HT1080 (cell line): ENCODE results near the gene HNRNPA3. TPM values are rescaled to one million over a fixed set of nuclear protein-coding genes. Genes with fewer than 3 reads are reported as not detected.
"Not testable (repeated sequence)": the region's sequence is repeated elsewhere in the genome, so short reads cannot be mapped to it uniquely, and the experiment has no call there.

Source experiments
- DNase-seq: peaks from one replicate; pipeline ENCODE4 v3.0.0-alpha.2; 2015; ENCODE audit warnings: low read depth
- total RNA-seq: library from RNA; depleted of rRNA; stranded (reverse); fragments of >200 nt; shearing (Covaris generic); gene quantifications from 2 replicates; pipeline ENCODE4 v1.2.3, GENCODE V29; 2014

The HNRNPA3 gene
- total RNA-seq, 1 experiment from 2014 or later, result 44.1 TPM

- no peak for DNase-seq
Measured at GRCh38 chr2:177188482-177189469, 23.8 kb upstream of the HNRNPA3 start.

DNA sequence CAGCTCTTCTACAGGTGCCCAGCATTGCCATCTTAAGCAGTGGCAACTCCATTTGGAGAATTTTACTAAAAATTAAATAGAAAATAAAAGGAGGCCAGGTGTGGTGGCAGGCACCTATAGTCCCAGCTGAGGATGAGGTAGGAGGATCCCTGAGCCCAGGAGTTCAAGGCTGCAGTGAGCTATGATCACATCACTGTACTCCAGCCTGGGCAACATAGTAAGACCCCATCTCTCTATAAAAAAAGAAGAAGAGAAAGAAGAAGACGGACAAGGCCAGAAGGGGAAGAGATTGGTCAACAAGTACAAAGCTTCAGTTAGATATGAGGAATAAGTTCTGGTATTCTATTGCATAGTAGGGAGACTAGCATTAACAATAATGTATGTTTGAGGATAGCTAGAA lies 21.7 kb upstream of the HNRNPA3 start:
- no peak for DNase-seq

- DNase-seq, result no peak
Measured at GRCh38 chr2:177192788-177193187, 19.8 kb upstream of the HNRNPA3 start.

- DNase-seq, result no peak
Measured at GRCh38 chr2:177193240-177193639, 19.4 kb upstream of the HNRNPA3 start.

DNA sequence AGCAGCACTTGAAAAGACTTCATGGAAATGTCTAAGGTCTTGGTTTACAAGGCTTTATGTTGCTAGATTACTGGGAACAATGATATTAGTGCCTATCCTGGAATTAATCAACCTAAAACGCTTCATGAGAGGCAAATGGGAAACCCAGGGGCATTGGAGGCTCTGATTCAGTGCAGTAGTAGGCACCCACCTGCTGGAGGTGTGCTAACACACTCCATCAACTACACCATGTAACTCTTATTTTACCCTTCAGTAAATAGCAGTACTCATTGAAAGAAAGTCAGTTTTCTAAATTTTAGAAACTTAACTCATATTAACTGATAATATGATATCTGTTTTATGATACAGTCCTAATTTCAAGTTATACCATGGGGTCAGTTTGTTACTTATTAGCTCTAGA lies 17.4 kb upstream of the HNRNPA3 start:
- no peak for DNase-seq

GRCh38 chr2:177200419-177200818 lies 12.2 kb upstream of the HNRNPA3 start:
- DNase-seq, result not testable (repeated sequence)

DNA sequence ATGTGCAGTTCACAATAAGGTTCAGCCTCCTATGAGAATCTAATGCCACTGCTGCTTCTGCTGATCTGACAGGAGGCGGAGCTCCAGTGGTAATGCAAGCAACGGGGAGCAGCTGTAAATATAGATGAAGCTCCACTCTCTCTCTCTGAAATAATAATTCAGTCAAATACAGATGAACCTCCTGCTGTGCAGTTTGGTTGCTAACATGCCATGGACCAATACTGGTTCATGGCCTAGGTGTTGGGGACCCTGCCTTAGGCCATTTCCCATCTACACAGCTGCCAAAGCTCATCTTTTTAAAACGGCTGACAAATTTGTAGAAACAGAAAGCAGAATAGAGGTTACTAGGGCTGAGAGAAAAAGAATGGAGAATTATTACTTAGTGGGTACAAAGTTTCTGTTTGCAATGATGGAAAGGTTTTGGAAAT lies 10.7 kb upstream of the HNRNPA3 start:
- no peak for DNase-seq

DNA sequence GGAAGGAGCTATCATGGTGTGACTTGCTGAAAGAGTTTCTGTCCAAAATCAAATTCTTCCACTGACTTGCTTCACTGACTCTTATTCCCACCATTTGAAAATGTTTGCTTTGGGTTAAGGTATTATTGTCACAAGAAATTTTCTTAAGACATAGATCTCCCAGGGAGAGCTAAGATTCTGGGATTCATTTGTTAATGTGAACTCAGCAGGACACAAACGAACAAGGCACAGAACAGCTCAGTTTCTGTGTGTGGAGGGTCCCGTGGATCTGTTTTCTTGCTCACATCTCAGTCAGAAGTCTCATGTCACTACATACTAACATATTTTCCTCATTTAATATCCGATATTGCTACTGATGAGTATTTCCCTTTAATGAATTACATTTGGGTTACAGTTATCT lies 8.2 kb upstream of the HNRNPA3 start:
- DNase-seq, result no peak

GRCh38 chr2:177207101-177207500 lies 5.5 kb upstream of the HNRNPA3 start:
- no peak for DNase-seq

DNA sequence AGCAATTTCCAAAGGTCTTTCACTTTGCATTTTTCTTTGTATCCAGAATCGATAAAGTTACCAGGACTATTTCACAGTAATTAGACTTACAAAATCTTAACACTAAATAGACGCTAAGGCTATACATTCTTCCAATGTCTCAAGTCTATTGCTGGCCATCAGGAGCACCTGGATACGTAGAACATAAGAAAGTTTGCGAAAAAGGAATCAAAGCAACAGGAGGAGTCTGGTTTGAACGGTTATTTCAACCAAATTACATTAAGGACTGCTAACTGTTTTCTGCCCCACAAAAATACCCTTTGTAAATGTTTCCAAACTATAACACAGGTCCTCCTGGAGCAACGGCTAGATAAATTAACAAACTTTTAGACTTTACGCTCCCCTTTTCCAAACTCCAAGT lies 1.4 kb upstream of the HNRNPA3 start:
- DNase-seq, result no peak

GRCh38 chr2:177211576-177212105 lies 953 bp upstream of the HNRNPA3 start:
- DNase-seq, result no peak

GRCh38 chr2:177212891-177213856 lies 580 bp downstream of the HNRNPA3 start:
- peak; percentile 88 for DNase-seq

GRCh38 chr2:177217247-177217843 lies 4.8 kb downstream of the HNRNPA3 start:
- DNase-seq, result no peak

GRCh38 chr2:177219787-177220186 lies 7.2 kb downstream of the HNRNPA3 start:
- not testable (repeated sequence) for DNase-seq

DNA sequence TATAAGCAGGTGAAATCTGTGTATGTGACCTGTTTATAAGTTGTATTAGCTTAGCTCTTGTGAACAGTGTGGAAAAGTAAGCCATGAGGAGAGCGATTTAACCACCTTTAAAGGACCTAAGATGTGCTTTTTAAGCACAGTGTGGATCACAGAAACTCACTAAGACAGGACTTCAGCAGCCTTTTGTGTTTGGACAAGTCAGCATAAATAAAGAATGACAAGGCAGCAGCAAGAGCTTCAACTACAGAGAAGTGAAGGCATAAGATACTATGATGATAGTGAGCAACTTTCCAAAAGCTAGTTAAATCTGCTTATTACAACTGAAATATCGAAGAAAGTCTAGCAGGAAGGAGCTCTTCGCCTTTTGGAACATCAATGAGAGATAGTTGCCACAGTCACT lies 8.9 kb downstream of the HNRNPA3 start:
- DNase-seq, result no peak

GRCh38 chr2:177221970-177222369 lies 9.4 kb downstream of the HNRNPA3 start:
- DNase-seq, result no peak

- not testable (repeated sequence) for DNase-seq
Measured at GRCh38 chr2:177223436-177223835, 10.8 kb downstream of the HNRNPA3 start.

GRCh38 chr2:177225965-177226360 lies 13.4 kb downstream of the HNRNPA3 start:
- no peak for DNase-seq

GRCh38 chr2:177229442-177230242 lies 17.0 kb downstream of the HNRNPA3 start:
- DNase-seq, result no peak

DNA sequence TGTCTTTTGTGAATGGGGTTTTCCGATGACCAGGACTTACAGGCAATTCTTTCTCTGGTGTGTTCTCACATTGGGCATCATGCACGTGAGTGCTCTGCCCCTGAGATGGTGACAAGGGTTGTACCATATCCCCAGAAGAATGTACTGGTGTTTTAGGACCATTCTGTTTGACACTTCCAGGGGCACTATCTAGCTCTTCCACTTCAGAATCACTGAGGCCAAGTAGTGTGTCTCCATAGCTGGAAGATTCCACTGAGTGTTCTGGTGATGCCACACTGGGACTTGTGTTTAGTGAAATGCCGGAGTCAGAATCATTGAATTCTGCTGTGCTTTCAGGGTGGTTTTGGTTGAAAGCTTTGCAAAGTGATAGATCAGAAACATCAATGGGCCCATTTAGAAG lies 18.7 kb downstream of the HNRNPA3 start:
- no peak for DNase-seq
